ENCODE measurements around the gene CIROP. TPM values are rescaled to one million over a fixed set of nuclear protein-coding genes. Genes with fewer than 3 reads are reported as not detected.
A peak's percentile ranks its signal among the peaks of the same experiment; 100 is the strongest.

CIROP gene
- total and polyA plus RNA-seq, 9 of the 15 experiments (the other 6 are each of a cell fraction or from before 2014, with no cell fraction given), result not detected

GRCh38 chr14:23124337-23124954 lies 19.7 kb upstream of the CIROP start:
- Histone ChIP-seq H3K9me3 (replicated peaks; ENCODE audit: control insufficient read depth, insufficient read depth, low read depth, low read length) (no peaks in the 10 kb centered on the region), H3K27me3 (ENCODE audit: control insufficient read depth in 2 of 2, insufficient read depth in 2 of 2, low read length in 2 of 2) (no peaks in the 10 kb centered on the region), H3K9ac (ENCODE audit: insufficient read depth in 1 of 2, low read depth in 2 of 2, low read length in 2 of 2) (no peak overlapping the region), H3K4me3 (no peak overlapping the region), H3K27ac (ENCODE audit: extremely low read depth, low read depth, low read length) (no peak overlapping the region), H3K9me1 (ENCODE audit: control insufficient read depth, insufficient read depth, low read length) (no peaks in the 10 kb centered on the region), H4K20me1 (replicated peaks; ENCODE audit: control insufficient read depth, insufficient read depth, low read length) (no peaks in the 10 kb centered on the region), H3K79me2 (ENCODE audit: control insufficient read depth, insufficient read depth, low read length) (no peaks in the 10 kb centered on the region), H3K4me1 (replicated peaks in 1 of 2; ENCODE audit: control insufficient read depth in 2 of 2, insufficient read depth in 2 of 2, low read length in 2 of 2) (peaks cover 60 to 65% of the 10 kb centered on the region in 2 experiments), H3K4me2 (ENCODE audit: insufficient read depth, low read length) (no peak overlapping the region), H3K36me3 (ENCODE audit: control insufficient read depth, insufficient read depth, low read length) (no peaks in the 10 kb centered on the region), H2AFZ (ENCODE audit: low read depth, low read length) (peak overlapping the region; percentile 61; the same call in 1 of the 2 replicates)
- DNase-seq (ENCODE audit: extremely low read depth in 1 of 4, low spot score in 3 of 4) (no peak), FAIRE-seq (no peak), ATAC-seq (no peak)
- WGBS (ENCODE audit: insufficient coverage, low coverage, missing lambda C conversion rate), result 69% methylated on average over 13 of the region's 13 CpGs
- in situ Hi-C loops (cut with MboI) (loop anchor here (5.0 kb wide), 1 partner anchor 63 kb away; no protein-coding TSS in a partner anchor), intact Hi-C loops (cut with micrococcal nuclease) (loop anchor here (5.0 kb wide), 3 partner anchors 43 to 438 kb away; partner anchors contain the start of gene PPP1R3E)
- BruUV-seq (replicated peaks), result no TSS peak
- ChIA-PET CTCF (ENCODE audit: low intra/inter-chr PET ratio) (interaction anchor here (7.4 kb wide), 1 partner anchor 62 kb away, joined by 310 read pairs; the partner anchor contains the start of gene SLC7A8), POLR2A (interaction anchor here (0.6 to 1.8 kb wide), 10 partner anchors 9 to 249 kb away, joined by 3 to 4 read pairs (median 3); partner anchors contain the start of gene RNF212B)
- TF ChIP-seq CBX3 (IDR thresholded peaks at IDR 0.05; ENCODE audit: borderline replicate concordance in 1 of 2, low read length in 2 of 2), result no peak
- TF ChIP-seq SRSF7 (optimal IDR thresholded peaks at IDR 0.05; ENCODE audit: low read depth, low read length), result no peak
- peak; percentile 20; the same call in 1 of the 2 replicates for TF ChIP-seq DMBX1 (CRISPR knock-in tag; IDR thresholded peaks at IDR 0.05; ENCODE audit: borderline replicate concordance)
- TF ChIP-seq PRMT5 (CRISPR knock-in tag; IDR thresholded peaks at IDR 0.05), result no peak
- TF ChIP-seq MTA1 (IDR thresholded peaks at IDR 0.05; ENCODE audit: borderline replicate concordance), result no peak
- no peak for TF ChIP-seq ZC3H4 (CRISPR knock-in tag; IDR thresholded peaks at IDR 0.05; ENCODE audit: borderline replicate concordance)
- TF ChIP-seq RBM17 (IDR thresholded peaks at IDR 0.05; ENCODE audit: borderline replicate concordance, low read depth, low read length), result no peak
- no peak for TF ChIP-seq FOXM1 (IDR thresholded peaks at IDR 0.05; ENCODE audit: low read depth)
- TF ChIP-seq FOXM1 (CRISPR knock-in tag; IDR thresholded peaks at IDR 0.05; ENCODE audit: low read depth), result no peak
- TF ChIP-seq PCBP1 (IDR thresholded peaks at IDR 0.05; ENCODE audit: low read depth, low read length, poor library complexity, severe bottlenecking), result no peak
- TF ChIP-seq CXXC5 (CRISPR knock-in tag; IDR thresholded peaks at IDR 0.05), result no peak
- no peak for TF ChIP-seq HNRNPUL1 (IDR thresholded peaks at IDR 0.05; ENCODE audit: low read length)
- no peak for TF ChIP-seq KDM5B (IDR thresholded peaks at IDR 0.05; ENCODE audit: insufficient replicate concordance, low read depth, low read length)
- no peak for TF ChIP-seq FOXJ3 (CRISPR knock-in tag; IDR thresholded peaks at IDR 0.05)
- no peak for TF ChIP-seq NFE2 (IDR thresholded peaks at IDR 0.05; ENCODE audit: low read depth)
- no peak for TF ChIP-seq PHF21A (IDR thresholded peaks at IDR 0.05; ENCODE audit: borderline replicate concordance, low read depth)
- no peak for TF ChIP-seq ZNF174 (CRISPR knock-in tag; IDR thresholded peaks at IDR 0.05)
- TF ChIP-seq NR0B1 (IDR thresholded peaks at IDR 0.05; ENCODE audit: partially characterized antibody), result no peak
- TF ChIP-seq ZNF277 (CRISPR knock-in tag; IDR thresholded peaks at IDR 0.05; ENCODE audit: borderline replicate concordance), result no peak
- TF ChIP-seq FOSL1 (tag; conservative IDR thresholded peaks at IDR 0.05), result no peak
- TF ChIP-seq NUFIP1 (IDR thresholded peaks at IDR 0.05; ENCODE audit: partially characterized antibody), result no peak
- TF ChIP-seq ILK (tag; IDR thresholded peaks at IDR 0.05; ENCODE audit: borderline replicate concordance, low read depth), result no peak

All from K562 (cell line).